Peyer's patch (tissue), 4 donors: ENCODE results near the gene SORCS1. TPM values are rescaled to one million over a fixed set of nuclear protein-coding genes. Genes with fewer than 3 reads are reported as not detected.

Experiments
- DNase-seq, 3 donors: peaks; one replicate each; pipeline ENCODE4 v3.0.0-alpha.2; 2017 to 2019
- H3K27ac ChIP-seq, 4 donors: fragments of 200-600 bp; sonication (generic); one replicate each; pipeline ENCODE4 v1.5.1; 2016 to 2019
- H3K27me3 ChIP-seq, 2 donors: fragments of 200-600 bp; sonication (generic); one replicate each; pipeline ENCODE4 v1.5.1; 2019
- H3K36me3 ChIP-seq, 3 donors: fragments of 200-600 bp; sonication (generic); one replicate each; pipeline ENCODE4 v1.5.1; 2016 to 2019
- H3K4me1 ChIP-seq, 4 donors: fragments of 200-600 bp; sonication (generic); one replicate each; pipeline ENCODE4 v1.5.1; 2016 to 2019
- H3K4me3 ChIP-seq, 4 donors: fragments of 200-600 bp; sonication (generic); 1 replicate in 3 of 4; 2 replicates in 1 of 4; pipeline ENCODE4 v1.5.1; 2016 to 2019; ENCODE audit warnings: mild to moderate bottlenecking in 1 of 4
- H3K9me3 ChIP-seq, 4 donors: fragments of 200-600 bp; sonication (generic); one replicate each; pipeline ENCODE4 v1.5.1; 2016 to 2019; ENCODE audit warnings: mild to moderate bottlenecking in 1 of 4
- POLR2A ChIP-seq, 2 donors: fragments of 450-650 bp; IDR thresholded peaks; one replicate each; pipeline ENCODE4 v1.5.1; 2017; ENCODE audit warnings: antibody characterized with exemption in 2 of 2, mild to moderate bottlenecking in 2 of 2, moderate library complexity in 2 of 2
- total RNA-seq, 4 donors: library from RNA; depleted of rRNA; stranded (reverse); fragments of >200 nt; gene quantifications; one replicate each; pipeline ENCODE4 v1.1.0, GENCODE V29; 2016
- TF ChIP-seq, protein P1 (sequence below), 6 experiments: fragments of 450-650 bp in 4 of 6; fragments of 200-600 bp in 2 of 6; sonication (generic) in 1 of 6; IDR thresholded peaks; one replicate each; pipeline ENCODE4 v1.5.1; 2017 to 2019; ENCODE audit warnings: antibody characterized with exemption in 6 of 6, mild to moderate bottlenecking in 3 of 6, moderate library complexity in 1 of 6

SORCS1 gene
- total RNA-seq, 4 donors from 2014 or later, result 0.53 to 5.9 (median 2.4) TPM

DNA sequence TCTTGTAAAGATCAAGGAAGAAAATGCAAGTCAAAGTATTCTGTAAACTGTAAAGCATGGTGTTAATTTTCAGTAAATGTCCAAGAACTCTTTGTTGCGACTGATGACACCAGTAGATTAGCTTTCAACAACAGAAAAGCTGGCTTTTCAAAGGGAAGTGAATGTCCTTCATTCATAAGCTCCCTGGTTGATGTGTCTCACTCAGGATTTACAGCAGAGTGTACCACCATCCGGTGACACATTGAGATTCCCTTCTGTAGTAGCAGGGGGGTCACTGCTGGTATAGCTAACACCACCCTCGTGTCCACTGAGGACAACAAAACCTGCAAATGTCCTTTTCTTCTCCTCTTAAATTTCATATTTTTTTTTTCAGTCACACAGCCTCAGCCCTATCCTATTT is 253.4 kb downstream of the SORCS1 start:
- Histone ChIP-seq H3K27me3 (no peaks in the 10 kb centered on the region), H3K9me3 (no peaks in the 10 kb centered on the region), H3K27ac (no peak overlapping the region), H3K4me1 (no peaks in the 10 kb centered on the region), H3K36me3 (no peaks in the 10 kb centered on the region), H3K4me3 (no peak overlapping the region)
- no peak for DNase-seq
- TF ChIP-seq, protein P1, sequence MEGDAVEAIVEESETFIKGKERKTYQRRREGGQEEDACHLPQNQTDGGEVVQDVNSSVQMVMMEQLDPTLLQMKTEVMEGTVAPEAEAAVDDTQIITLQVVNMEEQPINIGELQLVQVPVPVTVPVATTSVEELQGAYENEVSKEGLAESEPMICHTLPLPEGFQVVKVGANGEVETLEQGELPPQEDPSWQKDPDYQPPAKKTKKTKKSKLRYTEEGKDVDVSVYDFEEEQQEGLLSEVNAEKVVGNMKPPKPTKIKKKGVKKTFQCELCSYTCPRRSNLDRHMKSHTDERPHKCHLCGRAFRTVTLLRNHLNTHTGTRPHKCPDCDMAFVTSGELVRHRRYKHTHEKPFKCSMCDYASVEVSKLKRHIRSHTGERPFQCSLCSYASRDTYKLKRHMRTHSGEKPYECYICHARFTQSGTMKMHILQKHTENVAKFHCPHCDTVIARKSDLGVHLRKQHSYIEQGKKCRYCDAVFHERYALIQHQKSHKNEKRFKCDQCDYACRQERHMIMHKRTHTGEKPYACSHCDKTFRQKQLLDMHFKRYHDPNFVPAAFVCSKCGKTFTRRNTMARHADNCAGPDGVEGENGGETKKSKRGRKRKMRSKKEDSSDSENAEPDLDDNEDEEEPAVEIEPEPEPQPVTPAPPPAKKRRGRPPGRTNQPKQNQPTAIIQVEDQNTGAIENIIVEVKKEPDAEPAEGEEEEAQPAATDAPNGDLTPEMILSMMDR (IDR thresholded peaks at IDR 0.05), result no peak
- TF ChIP-seq POLR2A (IDR thresholded peaks at IDR 0.05), result no peak

DNA sequence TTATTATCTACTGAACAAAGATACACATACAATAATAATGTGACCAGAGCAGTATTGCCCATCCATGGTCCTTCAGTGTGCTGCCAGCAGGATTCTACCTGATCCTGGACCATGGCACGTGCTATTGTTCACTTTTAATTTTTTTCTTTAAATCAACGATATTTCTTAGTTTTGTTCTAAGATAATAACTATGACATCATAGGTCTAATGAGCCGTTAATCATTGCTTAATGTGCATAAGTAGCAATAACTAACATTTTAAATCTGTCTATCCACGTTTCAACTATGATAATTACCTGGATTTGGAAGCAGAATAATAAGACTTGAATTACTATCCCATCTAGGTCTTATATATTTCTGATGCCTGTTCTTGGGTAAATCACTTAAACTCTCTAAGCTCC is 253.8 kb downstream of the SORCS1 start:
- H3K4me1 ChIP-seq, result no peaks in the 10 kb centered on the region
- no peaks in the 10 kb centered on the region for H3K9me3 ChIP-seq
- no peak for TF ChIP-seq POLR2A (IDR thresholded peaks at IDR 0.05)
- TF ChIP-seq, protein P1 (IDR thresholded peaks at IDR 0.05), result no peak
- H3K27ac ChIP-seq, result no peak overlapping the region
- no peak overlapping the region for H3K4me3 ChIP-seq
- DNase-seq, result no peak
- H3K36me3 ChIP-seq, result no peaks in the 10 kb centered on the region
- H3K27me3 ChIP-seq, result no peaks in the 10 kb centered on the region

DNA sequence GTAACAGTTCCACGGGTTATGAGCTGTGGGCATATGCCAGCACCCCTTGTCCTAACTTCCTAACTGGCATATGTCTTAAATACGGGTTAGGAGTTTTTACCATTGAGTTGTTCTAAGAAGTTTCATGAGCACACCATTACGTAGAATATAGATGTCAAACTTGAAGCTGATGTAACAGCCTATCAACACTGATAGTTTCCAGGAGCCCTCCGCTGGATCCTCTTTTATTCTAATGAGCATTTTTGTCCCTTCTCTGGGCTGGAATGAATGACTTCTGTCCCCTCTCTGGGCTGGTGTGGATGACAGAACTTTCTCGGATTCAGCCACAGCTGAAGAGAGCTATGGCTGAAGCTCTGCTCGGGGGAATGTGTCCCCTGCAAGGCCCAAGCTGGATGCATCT is 256.3 kb downstream of the SORCS1 start:
- Histone ChIP-seq H3K27me3 (no peaks in the 10 kb centered on the region), H3K4me3 (no peak overlapping the region), H3K4me1 (no peaks in the 10 kb centered on the region), H3K9me3 (no peaks in the 10 kb centered on the region), H3K36me3 (no peaks in the 10 kb centered on the region), H3K27ac (no peak overlapping the region)
- TF ChIP-seq POLR2A (IDR thresholded peaks at IDR 0.05), result no peak
- TF ChIP-seq, protein P1 (IDR thresholded peaks at IDR 0.05), result no peak
- no peak for DNase-seq

- Histone ChIP-seq H3K27me3 (no peaks in the 10 kb centered on the region), H3K4me3 (no peak overlapping the region), H3K4me1 (no peaks in the 10 kb centered on the region), H3K9me3 (no peaks in the 10 kb centered on the region), H3K36me3 (no peaks in the 10 kb centered on the region), H3K27ac (no peak overlapping the region)
- TF ChIP-seq, protein P1 (IDR thresholded peaks at IDR 0.05), result no peak
- no peak for TF ChIP-seq POLR2A (IDR thresholded peaks at IDR 0.05)
- DNase-seq, result no peak
Measured at GRCh38 chr10:106904209-106904608, 260.3 kb downstream of the SORCS1 start.

DNA sequence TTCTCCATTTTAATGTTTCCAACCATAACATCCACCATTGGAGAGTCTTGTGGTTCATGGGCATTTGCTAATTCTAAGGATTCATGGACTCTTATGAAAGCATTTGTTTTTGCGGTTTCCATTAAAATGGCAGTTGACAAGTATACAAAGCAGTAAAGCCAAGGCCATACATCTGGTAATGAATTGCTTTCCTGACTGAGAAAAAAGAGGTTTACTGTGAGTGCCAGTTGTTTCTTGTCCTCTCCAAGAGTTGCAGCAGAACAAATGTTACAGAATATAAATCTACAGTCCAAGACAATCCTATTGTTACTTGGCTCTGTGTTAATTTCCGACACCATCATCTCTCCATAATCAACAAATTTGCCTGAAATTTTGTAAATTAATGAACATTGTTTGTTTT is 261.3 kb downstream of the SORCS1 start:
- Histone ChIP-seq H3K36me3 (no peaks in the 10 kb centered on the region), H3K27ac (no peak overlapping the region), H3K4me3 (no peak overlapping the region), H3K9me3 (no peaks in the 10 kb centered on the region), H3K4me1 (peaks cover 0 to 5% (median 0%) of the 10 kb centered on the region in 4 donors), H3K27me3 (no peaks in the 10 kb centered on the region)
- no peak for TF ChIP-seq POLR2A (IDR thresholded peaks at IDR 0.05)
- TF ChIP-seq, protein P1 (IDR thresholded peaks at IDR 0.05), result no peak
- no peak for DNase-seq

DNA sequence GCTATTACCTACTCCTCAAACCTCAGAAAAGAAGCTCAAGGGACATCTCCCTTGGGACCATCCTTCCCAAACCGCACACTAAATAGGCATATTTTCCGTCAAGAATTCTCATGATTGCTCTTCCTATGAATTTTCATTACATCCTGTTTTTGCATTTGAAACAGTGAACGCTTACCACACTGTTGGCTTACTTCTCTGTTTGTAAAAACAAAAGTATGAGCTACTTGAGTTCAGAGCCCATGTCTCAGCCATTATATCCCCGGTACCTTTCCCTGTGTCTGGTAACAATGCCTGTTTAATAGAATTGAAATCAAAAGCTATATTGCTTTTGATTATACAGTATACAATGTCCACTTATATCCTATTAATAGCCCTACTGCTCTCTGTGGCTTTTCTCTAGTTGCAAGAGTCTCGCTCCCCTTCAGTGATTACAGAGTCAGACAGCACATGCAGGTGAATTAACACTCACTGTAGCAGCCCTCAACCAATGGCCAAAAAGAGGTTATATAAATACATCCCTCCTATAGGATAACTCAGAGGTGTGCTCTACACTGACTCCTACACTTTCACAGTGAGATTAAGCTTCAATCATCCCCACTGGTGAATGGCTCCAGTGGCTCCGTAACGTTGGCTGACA is 264.4 kb downstream of the SORCS1 start:
- H3K9me3 ChIP-seq, result no peaks in the 10 kb centered on the region
- H3K27ac ChIP-seq, result no peak overlapping the region
- H3K36me3 ChIP-seq, result no peaks in the 10 kb centered on the region
- H3K4me1 ChIP-seq, result peaks cover 0 to 5% (median 0%) of the 10 kb centered on the region in 4 donors
- no peak overlapping the region for H3K4me3 ChIP-seq
- TF ChIP-seq, protein P1 (IDR thresholded peaks at IDR 0.05), result no peak
- TF ChIP-seq POLR2A (IDR thresholded peaks at IDR 0.05), result no peak
- H3K27me3 ChIP-seq, result no peaks in the 10 kb centered on the region
- DNase-seq, result no peak
